SK-N-SH (cell line): ENCODE results near the gene SYNGR3. TPM values are rescaled to one million over a fixed set of nuclear protein-coding genes. Genes with fewer than 3 reads are reported as not detected.

Experiments used
- CTCF ChIA-PET: fragments of 300-600, 350-600 bp; formaldehyde crosslinking; extraction: SDS; loops from one replicate; lab custom pipeline; 2021; lab: Yijun Ruan, JAX
- POLR2A ChIA-PET: fragments of 350-600 bp; sonication (Branson Sonifier 250); formaldehyde crosslinking; extraction: SDS; loops from one replicate; lab custom pipeline; 2020; ENCODE audit warnings: antibody characterized with exemption, inconsistent platforms; lab: Yijun Ruan, JAX
- DNase-seq: peaks from one replicate; pipeline ENCODE4 v3.0.0; 2012
- H2AFZ ChIP-seq: fragments of 200-600 bp; sonication (generic); 2 replicates; pipeline ENCODE4 v1.8.1; 2016; ENCODE audit warnings: antibody characterized with exemption, mild to moderate bottlenecking, low read depth
- H3F3A ChIP-seq: fragments of 200-600 bp; sonication (generic); replicated peaks from 2 replicates; pipeline ENCODE3; 2016; ENCODE audit warnings: antibody characterized with exemption, mild to moderate bottlenecking; ENCODE audit not compliant: insufficient read depth
- H3K27ac ChIP-seq, 2 experiments: fragments of 200-500 bp in 1 of 2; fragments of 200-600 bp in 1 of 2; sonication (Bioruptor generic) in 1 of 2; sonication (generic), shearing (Covaris generic) in 1 of 2; 2 replicates each; pipeline versions ENCODE4 v1.5.1 to v1.6.1; 2014 to 2016; ENCODE audit warnings: low read depth in 2 of 2, inconsistent platforms in 1 of 2, low read length in 1 of 2, mild to moderate bottlenecking in 1 of 2, mixed read lengths in 1 of 2
- H3K27me3 ChIP-seq: fragments of 200-600 bp; sonication (generic), shearing (Covaris generic); 2 replicates; pipeline ENCODE4 v1.6.1; 2016; ENCODE audit warnings: mixed run types; ENCODE audit not compliant: insufficient read depth
- H3K36me3 ChIP-seq, 2 experiments: fragments of 200-500 bp in 1 of 2; fragments of 200-600 bp in 1 of 2; sonication (Bioruptor generic) in 1 of 2; sonication (generic) in 1 of 2; replicated peaks in 1 of 2; 2 replicates each; pipeline versions ENCODE3 to v1.5.1; 2014 to 2016; ENCODE audit warnings: low read length in 1 of 2, mild to moderate bottlenecking in 1 of 2; ENCODE audit not compliant: insufficient read depth in 2 of 2, control insufficient read depth in 1 of 2
- H3K4me1 ChIP-seq, 2 experiments: fragments of 200-500 bp in 1 of 2; fragments of 200-600 bp in 1 of 2; sonication (Bioruptor generic) in 1 of 2; sonication (generic), shearing (Covaris generic) in 1 of 2; 2 replicates each; pipeline versions ENCODE4 v1.5.1 to v1.6.1; 2014 to 2016; ENCODE audit warnings: low read depth in 1 of 2, low read length in 1 of 2, mixed run types in 1 of 2; ENCODE audit not compliant: insufficient read depth in 2 of 2, control insufficient read depth in 1 of 2
- H3K4me2 ChIP-seq: fragments of 200-600 bp; sonication (generic), shearing (Covaris generic); 2 replicates; pipeline ENCODE4 v1.6.1; 2017; ENCODE audit warnings: mixed run types
- H3K4me3 ChIP-seq, 2 experiments: fragments of 200-500 bp in 1 of 2; fragments of 200-600 bp in 1 of 2; sonication (Bioruptor generic) in 1 of 2; sonication (generic), shearing (Covaris generic) in 1 of 2; 2 replicates each; pipeline versions ENCODE4 v1.5.1 to v1.8.1; 2014 to 2016; ENCODE audit warnings: low read depth in 2 of 2, inconsistent platforms in 1 of 2, low read length in 1 of 2, mild to moderate bottlenecking in 1 of 2, mixed read lengths in 1 of 2, moderate library complexity in 1 of 2
- H3K79me2 ChIP-seq: fragments of 200-600 bp; sonication (generic); 2 replicates; pipeline ENCODE4 v1.8.1; 2017; ENCODE audit warnings: mild to moderate bottlenecking; ENCODE audit not compliant: insufficient read depth
- H3K9ac ChIP-seq: fragments of 200-600 bp; sonication (generic); 2 replicates; pipeline ENCODE4 v1.6.1; 2017; ENCODE audit warnings: mixed run types
- H3K9me2 ChIP-seq: fragments of 200-600 bp; sonication (generic); 2 replicates; pipeline ENCODE4 v1.6.1; 2017; ENCODE audit warnings: mixed run types
- H3K9me3 ChIP-seq: fragments of 200-600 bp; sonication (generic); 2 replicates; pipeline ENCODE4 v1.6.1; 2017; ENCODE audit warnings: mixed run types, mild to moderate bottlenecking, moderate library complexity
- H4K20me1 ChIP-seq: fragments of 200-600 bp; sonication (generic); 2 replicates; pipeline ENCODE4 v1.6.1; 2017; ENCODE audit warnings: mild to moderate bottlenecking, mixed run types; ENCODE audit not compliant: insufficient read depth
- CHD2 ChIP-seq: fragments of 150-350 bp; IDR thresholded peaks from 2 replicates; pipeline ENCODE4 v1.6.1; 2018; ENCODE audit warnings: low read length; ENCODE audit not compliant: partially characterized antibody
- ELF1 ChIP-seq: IDR thresholded peaks from 2 replicates; pipeline ENCODE4 v1.4.0; 2012
- EP300 ChIP-seq, 2 experiments: IDR thresholded peaks; 2 replicates each; pipeline versions ENCODE4 v1.4.0 to v1.6.1; 2012; ENCODE audit warnings: borderline replicate concordance in 1 of 2, low read depth in 1 of 2, low read length in 1 of 2
- FOXJ3 ChIP-seq: sonication (generic); formaldehyde crosslinking; IDR thresholded peaks from 2 replicates; pipeline ENCODE4 v1.5.1; 2020; ENCODE audit warnings: mild to moderate bottlenecking, missing genetic modification reagents
- FOXM1 ChIP-seq: IDR thresholded peaks from 2 replicates; pipeline ENCODE4 v1.4.0; 2012; ENCODE audit warnings: low read depth, mild to moderate bottlenecking
- GABPA ChIP-seq: IDR thresholded peaks from 2 replicates; pipeline ENCODE4 v1.4.0; 2012; ENCODE audit warnings: low read depth, mild to moderate bottlenecking
- JUND ChIP-seq: IDR thresholded peaks from 2 replicates; pipeline ENCODE4 v1.4.0; 2012
- MXI1 ChIP-seq: IDR thresholded peaks from 2 replicates; pipeline ENCODE4 v1.6.1; 2012; ENCODE audit warnings: mild to moderate bottlenecking, low read depth, low read length, improper control_type of control experiment
- NFIC ChIP-seq: IDR thresholded peaks from 2 replicates; pipeline ENCODE4 v1.4.0; 2012; ENCODE audit warnings: borderline replicate concordance
- PBX3 ChIP-seq: IDR thresholded peaks from 2 replicates; pipeline ENCODE4; 2012
- POLR2AphosphoS5 ChIP-seq: IDR thresholded peaks from 2 replicates; pipeline ENCODE4 v1.6.1; 2012; ENCODE audit warnings: low read depth, low read length
- REST ChIP-seq: IDR thresholded peaks from 2 replicates; pipeline ENCODE4 v1.6.1; 2012; ENCODE audit warnings: mild to moderate bottlenecking, low read depth, low read length, moderate library complexity
- RFX5 ChIP-seq: IDR thresholded peaks from 2 replicates; pipeline ENCODE4 v1.6.1; 2012; ENCODE audit warnings: mild to moderate bottlenecking, improper control_type of control experiment, low read length
- RXRA ChIP-seq: IDR thresholded peaks from 2 replicates; pipeline ENCODE4 v1.4.0; 2012; ENCODE audit warnings: low read depth, mild to moderate bottlenecking, borderline replicate concordance
- SIN3A ChIP-seq: IDR thresholded peaks from 2 replicates; pipeline ENCODE4 v1.6.1; 2012; ENCODE audit warnings: low read depth, mild to moderate bottlenecking, low read length, moderate library complexity, borderline replicate concordance
- SMC3 ChIP-seq: IDR thresholded peaks from 2 replicates; pipeline ENCODE4 v1.6.1; 2012; ENCODE audit warnings: low read depth, low read length, improper control_type of control experiment
- TAF1 ChIP-seq: IDR thresholded peaks from 2 replicates; pipeline ENCODE4 v1.6.1; 2012; ENCODE audit warnings: low read depth, mild to moderate bottlenecking, low read length, moderate library complexity, borderline replicate concordance
- TEAD4 ChIP-seq: IDR thresholded peaks from 2 replicates; pipeline ENCODE4 v1.4.0; 2012; ENCODE audit warnings: mild to moderate bottlenecking, borderline replicate concordance; ENCODE audit not compliant: insufficient read depth
- USF2 ChIP-seq: fragments of 150-350 bp; IDR thresholded peaks from 2 replicates; pipeline ENCODE4 v1.6.1; 2017; ENCODE audit warnings: antibody characterized with exemption, low read length, low read depth, borderline replicate concordance
- YY1 ChIP-seq: IDR thresholded peaks from 2 replicates; pipeline ENCODE4 v1.4.0; 2012; ENCODE audit warnings: low read depth, mild to moderate bottlenecking
- ZBTB33 ChIP-seq: IDR thresholded peaks from 2 replicates; pipeline ENCODE4 v1.4.0; 2012; ENCODE audit warnings: low read depth, borderline replicate concordance
- WGBS: methylation state at CpG from one replicate; pipeline ENCODE4 v1.1.6; 2017; ENCODE audit warnings: low lambda C conversion rate; 5-methylcytosine and 5-hydroxymethylcytosine counted together
- polyA plus RNA-seq, 3 experiments: library from polyadenylated mRNA; depleted of rRNA; stranded (reverse); fragments of >200 nt; gene quantifications; 2 replicates each; pipeline ENCODE4 v1.2.3, GENCODE V29; 2012
- TF ChIP-seq, protein P1 (sequence below): IDR thresholded peaks from 2 replicates; pipeline ENCODE4 v1.4.0; 2012; ENCODE audit warnings: low read depth, borderline replicate concordance
- TF ChIP-seq, protein P2 (sequence below): IDR thresholded peaks from 2 replicates; pipeline ENCODE4 v1.4.0; 2012; ENCODE audit warnings: low read depth

The SYNGR3 gene
- polyA plus RNA-seq, 1 of the 3 experiments (the other 2 are of a cell fraction) = 10.7 TPM

DNA sequence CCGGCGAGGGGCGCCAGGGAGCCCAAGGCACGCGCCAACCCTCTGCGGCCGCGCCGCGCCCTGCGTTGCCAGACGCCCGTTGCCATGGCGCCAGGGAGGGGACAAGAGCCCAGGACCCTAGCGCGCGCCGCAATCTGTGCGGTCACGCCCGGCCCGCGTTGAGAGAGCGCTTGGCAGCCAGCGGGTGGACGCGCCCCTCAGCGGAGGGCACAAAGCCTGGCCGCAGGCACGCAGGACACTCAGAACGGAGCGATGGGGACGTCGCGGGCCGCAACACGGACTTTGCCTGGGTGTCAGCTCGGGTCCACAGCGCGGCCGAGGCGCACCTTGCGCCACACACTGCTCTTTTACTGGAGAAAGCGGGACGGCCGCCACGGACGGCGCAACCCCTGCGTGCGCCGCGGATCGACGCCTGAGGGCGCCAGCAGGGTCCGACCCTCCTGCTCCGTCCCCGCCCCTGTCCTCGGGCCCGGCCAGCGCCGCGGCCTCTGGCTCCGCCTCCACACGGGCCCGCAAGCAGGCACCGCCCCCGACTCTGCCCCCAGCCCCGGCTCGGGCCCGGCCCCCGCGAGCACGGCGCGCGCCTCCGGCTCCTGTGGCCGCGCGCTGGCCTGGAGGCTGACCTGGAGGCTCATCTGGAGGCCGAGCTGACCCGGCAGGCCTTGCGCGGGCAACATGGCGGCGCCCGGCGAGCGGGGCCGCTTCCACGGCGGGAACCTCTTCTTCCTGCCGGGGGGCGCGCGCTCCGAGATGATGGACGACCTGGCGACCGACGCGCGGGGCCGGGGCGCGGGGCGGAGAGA, 6.0 kb upstream of the SYNGR3 start, which contains the start of gene GFER:
Gene GFER (plus strand): TSS at position 650 of the 803 bp plus-strand sequence. CDS start 26 bp downstream, at position 676.
- peak within 1 kb of the TSS; percentile 99 for H3K4me2 ChIP-seq
- H3K9me2 ChIP-seq = no peaks in the 10 kb centered on the region
- H3K27ac ChIP-seq = peak within 1 kb of the TSS; percentile 66 to 95
- ChIA-PET POLR2A (interaction anchor here (0.6 to 1.8 kb wide), 3 partner anchors 12 to 19 kb away, joined by 3 to 9 read pairs (median 8); partner anchors contain the start of genes RPS2 and TBL3), CTCF (interaction anchor here (0.6 to 12.9 kb wide), 8 partner anchors 12 to 1089 kb away, joined by 3 to 108 read pairs (median 4); partner anchors contain the start of genes RPS2 and TBL3)
- peaks cover 19% of the 10 kb centered on the region; the same call in 1 of the 2 replicates for H3K79me2 ChIP-seq
- H3K27me3 ChIP-seq = no peaks in the 10 kb centered on the region
- H3K4me3 ChIP-seq = peak within 1 kb of the TSS; percentile 77 to 80
- no peaks in the 10 kb centered on the region for H3K9me3 ChIP-seq
- H4K20me1 ChIP-seq = no peaks in the 10 kb centered on the region
- peaks cover 8 to 21% of the 10 kb centered on the region in 2 experiments; a peak in 2 of 4 replicates for H3K4me1 ChIP-seq
- peak within 1 kb of the TSS; percentile 81; the same call in 1 of the 2 replicates for H2AFZ ChIP-seq
- peaks cover 5 to 14% of the 10 kb centered on the region in 2 experiments for H3K36me3 ChIP-seq
- WGBS = 4% methylated on average over 29 of the region's 109 CpGs
- H3F3A ChIP-seq = peaks cover 15% of the 10 kb centered on the region
- peak within 1 kb of the TSS; percentile 85 for H3K9ac ChIP-seq
- peak; percentile 99 for DNase-seq
- peak; percentile 61 for TF ChIP-seq REST
- peak; percentile 8; the same call in 1 of the 2 replicates for TF ChIP-seq POLR2AphosphoS5
- no peak for TF ChIP-seq ELF1
- no peak for TF ChIP-seq FOXM1
- TF ChIP-seq ZBTB33 = no peak
- peak; percentile 90 for TF ChIP-seq MXI1
- TF ChIP-seq, protein P1, sequence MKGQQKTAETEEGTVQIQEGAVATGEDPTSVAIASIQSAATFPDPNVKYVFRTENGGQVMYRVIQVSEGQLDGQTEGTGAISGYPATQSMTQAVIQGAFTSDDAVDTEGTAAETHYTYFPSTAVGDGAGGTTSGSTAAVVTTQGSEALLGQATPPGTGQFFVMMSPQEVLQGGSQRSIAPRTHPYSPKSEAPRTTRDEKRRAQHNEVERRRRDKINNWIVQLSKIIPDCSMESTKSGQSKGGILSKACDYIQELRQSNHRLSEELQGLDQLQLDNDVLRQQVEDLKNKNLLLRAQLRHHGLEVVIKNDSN = no peak
- TF ChIP-seq SMC3 = peak; percentile 11; the same call in 1 of the 2 replicates
- peak; percentile 81 for TF ChIP-seq TAF1
- TF ChIP-seq PBX3 = no peak
- no peak for TF ChIP-seq RFX5
- TF ChIP-seq EP300 (IDR thresholded peaks at IDR 0.05; ENCODE audit: borderline replicate concordance in 1 of 2, low read depth in 1 of 2, low read length in 1 of 2) = no peak
- peak; percentile 94 for TF ChIP-seq YY1
- TF ChIP-seq TEAD4 = no peak; the same call in 1 of the 2 replicates
- no peak for TF ChIP-seq FOXJ3
- no peak for TF ChIP-seq JUND
- no peak; the same call in 1 of the 2 replicates for TF ChIP-seq RXRA
- TF ChIP-seq, protein P2, sequence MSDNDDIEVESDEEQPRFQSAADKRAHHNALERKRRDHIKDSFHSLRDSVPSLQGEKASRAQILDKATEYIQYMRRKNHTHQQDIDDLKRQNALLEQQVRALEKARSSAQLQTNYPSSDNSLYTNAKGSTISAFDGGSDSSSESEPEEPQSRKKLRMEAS = peak; percentile 14; the same call in 1 of the 2 replicates
- no peak for TF ChIP-seq GABPA
- TF ChIP-seq USF2 = no peak
- no peak for TF ChIP-seq NFIC
- TF ChIP-seq CHD2 = peak; percentile 33
- TF ChIP-seq SIN3A = peak; percentile 73; the same call in 1 of the 2 replicates
